Caco-2 (cell line): ENCODE data around the gene ATXN1. TPM values are rescaled to one million over a fixed set of nuclear protein-coding genes. Genes with fewer than 3 reads are reported as not detected.

Source experiments
- BruUV-seq: library from RNA; stranded (reverse); fragments of 400-500 nt; replicated peaks from 2 replicates; lab custom pipeline; 2021; lab: Mats Ljungman, UMichigan
- CTCF ChIA-PET: fragments of 300-600 bp; sonication (Branson Sonifier 250); formaldehyde crosslinking; loops from one replicate; lab custom pipeline; 2022; ENCODE audit warnings: antibody characterized with exemption; lab: Charles Lee
- POLR2A ChIA-PET: fragments of 300-600 bp; sonication (Branson Sonifier 250); formaldehyde crosslinking; loops from one replicate; lab custom pipeline; 2022; ENCODE audit warnings: antibody characterized with exemption; lab: Charles Lee
- DNase-seq, 2 experiments: peaks; one replicate each; pipeline versions ENCODE4 v3.0.0 to v3.0.0-alpha.2; 2020 to 2022
- H3K27me3 ChIP-seq: replicated peaks from 2 replicates; pipeline ENCODE4 v1.6.0; 2011; ENCODE audit warnings: low read length; ENCODE audit not compliant: control insufficient read depth, insufficient read depth
- H3K36me3 ChIP-seq: 2 replicates; pipeline ENCODE4 v1.5.1; 2011; ENCODE audit warnings: low read length; ENCODE audit not compliant: control insufficient read depth, insufficient read depth
- H3K4me1 ChIP-seq: fragments of 250-450 bp; sonication (Bioruptor Pico); 2 replicates; pipeline ENCODE4 v1.5.1; 2020; ENCODE audit warnings: mild to moderate bottlenecking
- H3K4me3 ChIP-seq: 2 replicates; pipeline ENCODE4 v1.5.1; 2011; ENCODE audit warnings: low read depth, mild to moderate bottlenecking, control low read depth, low read length
- H3K9me3 ChIP-seq: fragments of 250-450 bp; sonication (Bioruptor Pico); 2 replicates; pipeline ENCODE4 v1.5.1; 2020; ENCODE audit warnings: mild to moderate bottlenecking, moderate library complexity
- H3K27ac Mint-ChIP-seq: one replicate; pipeline ENCODE4 v1.8.0; 2022; ENCODE audit warnings: mixed read lengths; ENCODE audit not compliant: unreplicated experiment
- H3K27me3 Mint-ChIP-seq: one replicate; pipeline ENCODE4 v1.8.0; 2022; ENCODE audit warnings: mixed read lengths; ENCODE audit not compliant: insufficient read depth, unreplicated experiment
- H3K36me3 Mint-ChIP-seq: one replicate; pipeline ENCODE4 v1.8.0; 2022; ENCODE audit warnings: mild to moderate bottlenecking, mixed read lengths; ENCODE audit not compliant: insufficient read depth, unreplicated experiment
- H3K4me1 Mint-ChIP-seq: one replicate; pipeline ENCODE4 v1.8.0; 2022; ENCODE audit warnings: low read depth, mixed read lengths; ENCODE audit not compliant: unreplicated experiment
- H3K4me3 Mint-ChIP-seq: one replicate; pipeline ENCODE4 v1.8.0; 2022; ENCODE audit warnings: mild to moderate bottlenecking, moderate library complexity, mixed read lengths; ENCODE audit not compliant: unreplicated experiment
- H3K9me3 Mint-ChIP-seq: one replicate; pipeline ENCODE4 v1.8.0; 2022; ENCODE audit warnings: mixed read lengths; ENCODE audit not compliant: unreplicated experiment
- CTCF ChIP-seq, 2 experiments: fragments of 200-600 bp in 1 of 2; IDR thresholded peaks; 1 replicate in 1 of 2; 2 replicates in 1 of 2; pipeline versions ENCODE4 v1.5.1 to v1.8.0; 2011 to 2022; ENCODE audit warnings: antibody characterized with exemption in 1 of 2, control low read depth in 1 of 2, inconsistent platforms in 1 of 2, low read depth in 1 of 2, low read length in 1 of 2, mild to moderate bottlenecking in 1 of 2, moderate library complexity in 1 of 2; ENCODE audit not compliant: insufficient read depth in 1 of 2, severe bottlenecking in 1 of 2, unreplicated experiment in 1 of 2
- intact Hi-C: fragments of 100-400 bp; cut with micrococcal nuclease; formaldehyde crosslinking; loops from one replicate; pipeline ENCODE4 v1.10.0; 2022; ENCODE audit not compliant: unreplicated experiment
- total RNA-seq: library from RNA; stranded (reverse); gene quantifications from 2 replicates; pipeline ENCODE4 v1.2.3, GENCODE V29; 2022

Gene ATXN1
- total RNA-seq, 1 experiment from 2014 or later, result 14.2 TPM

- no TSS peak for BruUV-seq
- no peaks in the 10 kb centered on the region for H3K36me3 ChIP-seq
- H3K4me3 Mint-ChIP-seq, result no peak overlapping the region
- POLR2A ChIA-PET, result no interaction called here
- CTCF ChIA-PET, result interaction anchor here (0.6 kb wide), 1 partner anchor 467 kb away, joined by 3 read pairs; no protein-coding TSS in a partner anchor
- H3K36me3 Mint-ChIP-seq, result peaks cover 7% of the 10 kb centered on the region
- intact Hi-C loops, result no loop called here
- H3K27ac Mint-ChIP-seq, result no peak overlapping the region
- TF ChIP-seq CTCF (IDR thresholded peaks at IDR 0.05; ENCODE audit: insufficient read depth in 1 of 2, low read depth in 1 of 2, low read length in 1 of 2, severe bottlenecking in 1 of 2, unreplicated experiment in 1 of 2), result no peak
- H3K27me3 Mint-ChIP-seq, result no peaks in the 10 kb centered on the region
- H3K27me3 ChIP-seq, result no peaks in the 10 kb centered on the region
- DNase-seq, result no peak
- no peaks in the 10 kb centered on the region for H3K4me1 ChIP-seq
- H3K4me1 Mint-ChIP-seq, result no peaks in the 10 kb centered on the region
- no peaks in the 10 kb centered on the region for H3K9me3 ChIP-seq
- no peak overlapping the region for H3K4me3 ChIP-seq
- no peaks in the 10 kb centered on the region for H3K9me3 Mint-ChIP-seq
Observed at GRCh38 chr6:16318538-16318937, 442.7 kb downstream of the ATXN1 start.

GRCh38 chr6:16316741-16317251 is 444.5 kb downstream of the ATXN1 start:
- H3K4me1 Mint-ChIP-seq, result no peaks in the 10 kb centered on the region
- H3K27ac Mint-ChIP-seq, result no peak overlapping the region
- H3K4me1 ChIP-seq, result no peaks in the 10 kb centered on the region
- peak in 1 of 2 experiments; percentile 48 for DNase-seq
- no peaks in the 10 kb centered on the region for H3K27me3 Mint-ChIP-seq
- no peak overlapping the region for H3K4me3 ChIP-seq
- no peaks in the 10 kb centered on the region for H3K9me3 ChIP-seq
- H3K36me3 ChIP-seq, result no peaks in the 10 kb centered on the region
- H3K9me3 Mint-ChIP-seq, result no peaks in the 10 kb centered on the region
- no TSS peak for BruUV-seq
- H3K27me3 ChIP-seq, result no peaks in the 10 kb centered on the region
- intact Hi-C loops, result no loop called here
- ChIA-PET POLR2A (no interaction called here), CTCF (no interaction called here)
- TF ChIP-seq CTCF (IDR thresholded peaks at IDR 0.05; ENCODE audit: insufficient read depth in 1 of 2, low read depth in 1 of 2, low read length in 1 of 2, severe bottlenecking in 1 of 2, unreplicated experiment in 1 of 2), result peak; percentile 70 to 78
- H3K36me3 Mint-ChIP-seq, result peaks cover 7% of the 10 kb centered on the region
- H3K4me3 Mint-ChIP-seq, result no peak overlapping the region

GRCh38 chr6:16314296-16314695 is 447.0 kb downstream of the ATXN1 start:
- no peaks in the 10 kb centered on the region for H3K27me3 ChIP-seq
- H3K27ac Mint-ChIP-seq, result no peak overlapping the region
- DNase-seq, result no peak
- no peak overlapping the region for H3K4me3 Mint-ChIP-seq
- H3K36me3 ChIP-seq, result no peaks in the 10 kb centered on the region
- POLR2A ChIA-PET, result no interaction called here
- H3K4me3 ChIP-seq, result no peak overlapping the region
- CTCF ChIA-PET, result no interaction called here
- H3K4me1 ChIP-seq, result no peaks in the 10 kb centered on the region
- H3K9me3 Mint-ChIP-seq, result no peaks in the 10 kb centered on the region
- intact Hi-C loops, result no loop called here
- H3K36me3 Mint-ChIP-seq, result peaks cover 7% of the 10 kb centered on the region
- TF ChIP-seq CTCF (IDR thresholded peaks at IDR 0.05; ENCODE audit: insufficient read depth in 1 of 2, low read depth in 1 of 2, low read length in 1 of 2, severe bottlenecking in 1 of 2, unreplicated experiment in 1 of 2), result no peak
- BruUV-seq, result no TSS peak
- no peaks in the 10 kb centered on the region for H3K27me3 Mint-ChIP-seq
- H3K9me3 ChIP-seq, result no peaks in the 10 kb centered on the region
- H3K4me1 Mint-ChIP-seq, result no peaks in the 10 kb centered on the region
